Motor neuron (in vitro differentiated cells): ENCODE data around the gene MT1H. TPM values are rescaled to one million over a fixed set of nuclear protein-coding genes. Genes with fewer than 3 reads are reported as not detected.

Source experiments
- ATAC-seq, 8 experiments: fragments of 200-7000 bp; cut with Tn5 transposase; replicated peaks in 6 of 8; 2 replicates each; pipeline ENCODE4 v1.8.0; 2021; ENCODE audit warnings: mild to moderate bottlenecking in 8 of 8, moderate library complexity in 8 of 8
- H3K27ac ChIP-seq, 2 donors: fragments of 250-450 bp; sonication (Bioruptor Pico); 2 replicates each; pipeline ENCODE4 v1.9.0; 2021; ENCODE audit warnings: antibody characterized with exemption in 2 of 2, mild to moderate bottlenecking in 2 of 2, moderate library complexity in 1 of 2
- H3K4me1 ChIP-seq, 2 donors: fragments of 250-450 bp; sonication (Bioruptor Pico); replicated peaks in 1 of 2; 2 replicates each; pipeline ENCODE4 v1.6.1; 2021; ENCODE audit warnings: antibody characterized with exemption in 2 of 2, mild to moderate bottlenecking in 2 of 2, moderate library complexity in 1 of 2
- H3K4me3 ChIP-seq, 5 donors: fragments of 250-450 bp; sonication (Bioruptor Pico); 2 replicates each; pipeline ENCODE4 v1.9.0; 2021; ENCODE audit warnings: antibody characterized with exemption in 5 of 5, mild to moderate bottlenecking in 5 of 5, moderate library complexity in 4 of 5
- WGBS, 10 experiments: fragments of 450-650 bp; shearing (Covaris generic); methylation state at CpG; one replicate each; pipeline ENCODE4 v1.0.0; 2022; 5-methylcytosine and 5-hydroxymethylcytosine counted together
- in situ Hi-C, 9 experiments: fragments of 400-800 bp; cut with MboI; loops; one replicate each; pipeline ENCODE4 v1.15.0; 2021; ENCODE audit warnings: low sequenced_read_pairs in 9 of 9, low pct_unique_long_range_greater_than_20kb in 2 of 9; ENCODE audit not compliant: unreplicated experiment in 9 of 9
- total RNA-seq, 8 experiments: library from RNA; unstranded; fragments of 300-600 nt; gene quantifications; 2 replicates each; pipeline versions ENCODE4 v1.2.3 to v1.2.4, GENCODE V29; 2022

Gene MT1H
- total RNA-seq, 8 experiments from 2014 or later = 0.66 to 9.9 TPM; not detected in 6

GRCh38 chr16:56684926-56685590, 15.4 kb downstream of the MT1H start:
- in situ Hi-C loops = loop anchor here in 2 of 9 experiments (25.0 kb wide), 1 partner anchor 973 kb away; no protein-coding TSS in a partner anchor
- Histone ChIP-seq H3K4me3 (no peak overlapping the region), H3K27ac (no peak overlapping the region), H3K4me1 (peaks cover 7 to 20% of the 10 kb centered on the region in 2 donors)
- no peak for ATAC-seq
- WGBS, 10 experiments = 40 to 100% (median 90%) methylated on average over 1 to 4 of the region's 4 CpGs; no CpG with 5 or more reads in 5 of the 10 experiments

DNA sequence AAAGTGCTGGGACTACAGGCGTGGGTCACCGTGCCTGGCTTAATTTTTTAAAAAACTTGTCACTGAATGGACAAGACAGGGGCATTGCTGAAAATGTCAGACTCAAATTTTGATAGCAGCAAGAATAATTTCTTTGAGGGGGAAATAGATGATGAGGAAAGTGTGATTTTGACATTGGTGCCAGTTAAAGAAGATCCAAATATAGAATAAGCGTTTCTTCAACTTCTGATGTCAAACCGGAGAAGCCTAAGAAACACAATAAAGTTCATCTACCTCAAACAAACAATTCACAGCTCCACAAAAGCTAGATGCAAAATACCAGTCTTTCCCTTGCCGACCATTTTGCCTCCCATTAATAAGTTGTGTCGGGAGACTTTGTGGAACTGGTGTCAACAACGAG, 17.1 kb downstream of the MT1H start:
- H3K4me3 ChIP-seq = no peak overlapping the region
- in situ Hi-C loops = loop anchor here in 2 of 9 experiments (25.0 kb wide), 1 partner anchor 974 kb away; no protein-coding TSS in a partner anchor
- no peak for ATAC-seq
- H3K27ac ChIP-seq = no peak overlapping the region
- H3K4me1 ChIP-seq = peaks cover under 1 to 15% of the 10 kb centered on the region in 2 donors
- WGBS, 10 experiments = 87 to 100% (median 92%) methylated on average over 1 to 6 of the region's 7 CpGs; no CpG with 5 or more reads in 3 of the 10 experiments

DNA sequence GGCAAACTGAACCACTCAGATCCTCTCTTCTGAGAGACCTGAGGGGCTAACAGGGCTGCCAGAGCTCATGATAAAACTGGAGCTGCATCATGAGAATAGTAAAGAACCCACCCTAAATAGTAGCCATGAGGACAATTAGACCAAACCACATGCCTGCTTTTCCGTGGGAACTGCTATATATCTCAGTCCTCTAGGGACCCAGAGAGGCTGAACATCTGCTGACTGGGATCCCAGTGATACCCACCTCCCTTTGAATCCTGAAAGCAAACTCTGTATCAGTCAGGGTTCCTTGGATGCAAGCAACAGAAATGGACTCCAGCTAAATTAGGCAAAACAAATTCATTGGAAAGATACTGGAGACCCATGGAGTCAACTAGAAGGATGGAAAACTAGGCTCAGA, 19.1 kb downstream of the MT1H start:
- in situ Hi-C loops = loop anchor here in 2 of 9 experiments (25.0 kb wide), 1 partner anchor 976 kb away; no protein-coding TSS in a partner anchor
- Histone ChIP-seq H3K4me3 (no peak overlapping the region), H3K4me1 (peaks cover 0 to under 1% of the 10 kb centered on the region in 2 donors), H3K27ac (no peak overlapping the region)
- peak in 1 of 8 experiments; percentile 34 for ATAC-seq
- 0 to 20% methylated on average over 1 of the region's 1 CpG; no CpG with 5 or more reads in 8 of the 10 experiments for WGBS, 10 experiments

DNA sequence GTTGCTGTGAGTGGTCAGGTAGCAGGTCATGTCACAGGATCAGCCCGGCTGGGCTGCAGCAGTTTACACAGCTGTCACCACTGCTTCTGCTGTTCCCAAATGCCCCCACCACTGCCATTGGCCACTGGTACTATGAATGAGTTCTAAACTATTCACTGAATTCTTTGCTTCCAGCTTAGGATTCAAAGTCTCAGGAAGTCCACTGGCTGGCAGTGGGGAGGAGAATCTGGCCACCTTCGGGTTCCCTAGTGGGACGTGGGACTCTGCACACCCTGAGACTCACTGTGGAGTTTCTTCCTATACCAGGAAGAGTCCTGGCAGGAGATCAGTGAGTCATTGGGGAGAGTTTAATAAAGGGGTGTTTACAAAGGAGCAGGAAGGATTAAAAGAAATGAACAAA, 19.6 kb downstream of the MT1H start:
- Histone ChIP-seq H3K4me1 (no peaks in the 10 kb centered on the region), H3K4me3 (no peak overlapping the region), H3K27ac (no peak overlapping the region)
- in situ Hi-C loops = loop anchor here in 2 of 9 experiments (25.0 kb wide), 1 partner anchor 977 kb away; no protein-coding TSS in a partner anchor
- 40 to 100% (median 60%) methylated on average over 1 to 3 of the region's 3 CpGs; no CpG with 5 or more reads in 5 of the 10 experiments for WGBS, 10 experiments
- no peak for ATAC-seq

DNA sequence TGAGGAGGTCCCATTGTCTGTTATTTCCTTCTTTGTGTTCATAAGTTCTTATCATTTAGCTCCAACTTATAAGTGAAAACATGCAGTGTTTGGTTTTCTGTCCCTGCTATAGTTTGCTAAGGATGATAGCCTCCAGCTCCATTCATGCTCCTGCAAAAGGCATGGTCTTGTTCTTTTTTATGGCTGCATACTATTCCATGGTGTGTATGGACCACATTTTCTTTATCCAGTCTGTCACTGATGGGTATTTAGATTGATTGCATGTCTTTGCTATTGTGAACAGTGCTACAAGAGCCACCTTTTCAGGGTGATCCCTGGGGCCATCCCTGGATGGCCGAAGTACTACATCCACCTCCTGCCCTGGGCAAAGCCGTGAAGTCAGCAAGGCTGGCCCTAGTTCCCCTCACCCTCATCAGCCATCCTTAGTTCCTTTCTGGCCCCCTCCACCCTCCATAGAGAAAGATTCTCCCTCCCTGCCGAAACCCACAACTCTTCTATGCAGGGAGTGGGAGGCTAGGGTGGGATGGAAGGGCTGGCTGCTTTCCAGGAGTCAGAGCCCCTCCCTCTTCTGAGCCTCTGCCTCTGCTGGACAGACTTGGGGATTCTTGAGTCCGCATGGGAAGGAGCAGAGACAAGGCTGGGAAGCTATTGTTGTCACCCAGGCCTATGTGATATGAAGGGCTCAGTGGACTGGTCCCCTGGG, 21.0 kb downstream of the MT1H start:
- Histone ChIP-seq H3K27ac (no peak overlapping the region), H3K4me3 (no peak overlapping the region), H3K4me1 (no peaks in the 10 kb centered on the region)
- no peak for ATAC-seq
- in situ Hi-C loops = loop anchor here in 3 of 9 experiments (10.0 to 25.0 kb wide), 2 partner anchors 116 to 978 kb away; no protein-coding TSS in a partner anchor
- 0 to 100% (median 83%) methylated on average over 1 to 4 of the region's 4 CpGs; no CpG with 5 or more reads in 5 of the 10 experiments for WGBS, 10 experiments

GRCh38 chr16:56691885-56692284, 22.3 kb downstream of the MT1H start:
- in situ Hi-C loops = loop anchor here in 3 of 9 experiments (10.0 to 25.0 kb wide), 2 partner anchors 117 to 980 kb away; no protein-coding TSS in a partner anchor
- ATAC-seq = peak in 3 of 8 experiments; percentile 43 to 77 (median 72)
- WGBS, 10 experiments = 40 to 100% (median 67%) methylated on average over 1 to 2 of the region's 4 CpGs; no CpG with 5 or more reads in 7 of the 10 experiments
- H3K4me3 ChIP-seq = no peak overlapping the region
- no peaks in the 10 kb centered on the region for H3K4me1 ChIP-seq
- no peak overlapping the region for H3K27ac ChIP-seq

DNA sequence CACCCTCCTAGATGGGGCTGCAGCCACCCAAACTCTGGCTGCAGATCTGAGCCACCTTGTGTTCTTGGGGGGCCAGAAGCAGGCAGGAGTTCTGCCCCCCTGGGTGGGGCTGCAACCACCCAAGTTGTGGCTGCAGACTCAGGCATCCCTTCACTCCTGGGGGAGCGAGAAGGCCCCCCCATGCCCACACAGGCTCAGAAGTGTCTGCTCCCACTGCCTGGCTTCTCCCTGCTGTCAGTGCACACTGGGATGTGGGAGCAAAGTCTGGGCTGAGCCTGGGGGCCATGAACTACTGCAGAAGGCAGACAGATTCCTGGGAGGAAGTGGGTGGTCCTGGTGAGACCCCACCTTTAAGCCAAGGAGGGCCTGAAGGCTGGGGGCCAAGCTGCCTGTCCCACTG, 25.6 kb downstream of the MT1H start:
- in situ Hi-C loops = loop anchor here in 3 of 9 experiments (10.0 to 25.0 kb wide), 2 partner anchors 120 to 983 kb away; no protein-coding TSS in a partner anchor
- WGBS, 10 experiments = 60% methylated on average over 1 of the region's 1 CpG; no CpG with 5 or more reads in 9 of the 10 experiments
- H3K27ac ChIP-seq = no peak overlapping the region
- H3K4me3 ChIP-seq = no peak overlapping the region
- H3K4me1 ChIP-seq = no peaks in the 10 kb centered on the region
- no peak for ATAC-seq

GRCh38 chr16:56697456-56698155, 28.0 kb downstream of the MT1H start:
- Histone ChIP-seq H3K4me3 (no peak overlapping the region), H3K4me1 (peaks cover 5 to 11% of the 10 kb centered on the region in 2 donors), H3K27ac (no peak overlapping the region)
- WGBS, 10 experiments = 75 to 100% (median 87%) methylated on average over 1 to 4 of the region's 5 CpGs; no CpG with 5 or more reads in 2 of the 10 experiments
- no peak for ATAC-seq
- in situ Hi-C loops = loop anchor here in 3 of 9 experiments (10.0 to 25.0 kb wide), 2 partner anchors 123 to 985 kb away; no protein-coding TSS in a partner anchor

GRCh38 chr16:56700195-56700594, 30.6 kb downstream of the MT1H start:
- peaks cover 9 to 15% of the 10 kb centered on the region in 2 donors for H3K4me1 ChIP-seq
- H3K4me3 ChIP-seq = no peak overlapping the region
- 0 to 100% (median 45%) methylated on average over 1 of the region's 1 CpG; no CpG with 5 or more reads in 2 of the 10 experiments for WGBS, 10 experiments
- no peak overlapping the region for H3K27ac ChIP-seq
- ATAC-seq = no peak
- in situ Hi-C loops = no loop called here

- H3K27ac ChIP-seq = no peak overlapping the region
- 57 to 100% (median 94%) methylated on average over 1 of the region's 1 CpG; no CpG with 5 or more reads in 2 of the 10 experiments for WGBS, 10 experiments
- in situ Hi-C loops = no loop called here
- no peak for ATAC-seq
- H3K4me1 ChIP-seq = peaks cover 9 to 15% of the 10 kb centered on the region in 2 donors
- H3K4me3 ChIP-seq = no peak overlapping the region
Observed at GRCh38 chr16:56700631-56701030, 31.0 kb downstream of the MT1H start.

GRCh38 chr16:56701534-56701933, 31.9 kb downstream of the MT1H start:
- in situ Hi-C loops = no loop called here
- Histone ChIP-seq H3K4me3 (no peak overlapping the region), H3K27ac (no peak overlapping the region), H3K4me1 (peaks cover 9 to 15% of the 10 kb centered on the region in 2 donors)
- WGBS, 10 experiments = 0 to 94% (median 80%) methylated on average over 1 to 6 of the region's 7 CpGs; no CpG with 5 or more reads in 1 of the 10 experiments
- ATAC-seq = peak in 2 of 8 experiments; percentile 15 to 20

DNA sequence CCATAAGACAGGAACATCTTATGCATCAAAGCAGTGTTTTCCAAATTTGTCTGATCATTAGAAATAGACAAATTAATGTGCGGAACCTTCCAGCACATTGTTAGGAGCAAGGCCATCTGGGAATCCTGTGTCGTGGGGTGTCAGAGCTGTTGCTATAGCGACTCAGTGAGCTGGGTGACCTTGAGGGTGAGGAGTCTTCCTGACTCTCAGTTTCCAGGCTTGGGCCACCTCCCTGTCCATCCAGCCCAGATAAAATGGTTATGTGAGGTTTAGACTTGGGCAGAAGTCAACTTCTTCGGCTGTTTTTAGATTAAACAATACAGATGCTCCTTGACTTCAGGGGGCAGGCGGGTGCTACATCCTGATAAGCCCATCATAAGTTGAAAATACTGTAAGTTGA, 33.2 kb downstream of the MT1H start:
- H3K27ac ChIP-seq = no peak overlapping the region
- WGBS, 10 experiments = 60 to 100% (median 75%) methylated on average over 2 to 4 of the region's 5 CpGs; no CpG with 5 or more reads in 3 of the 10 experiments
- no peak for ATAC-seq
- in situ Hi-C loops = no loop called here
- no peak overlapping the region for H3K4me3 ChIP-seq
- H3K4me1 ChIP-seq = peaks cover 9 to 15% of the 10 kb centered on the region in 2 donors
